Ovary (tissue), 9 donors: ENCODE data around the gene TBC1D1. TPM values are rescaled to one million over a fixed set of nuclear protein-coding genes. Genes with fewer than 3 reads are reported as not detected.
A peak's percentile ranks its signal among the peaks of the same experiment; 100 is the strongest.

Source experiments
- DNase-seq, 5 donors: peaks; one replicate each; pipeline ENCODE4 v3.0.0-alpha.2; 2019 to 2020
- H3K27ac ChIP-seq, 2 donors: fragments of 200-600 bp; one replicate each; pipeline versions ENCODE4 v1.5.1 to v1.8.0; 2019 to 2022
- H3K27me3 ChIP-seq: fragments of 200-600 bp; one replicate; pipeline ENCODE4 v1.8.0; 2022
- H3K36me3 ChIP-seq: fragments of 200-600 bp; sonication (generic); one replicate; pipeline ENCODE4 v1.5.1; 2019
- H3K4me1 ChIP-seq: one replicate; pipeline ENCODE4 v1.8.1; 2013; ENCODE audit warnings: mild to moderate bottlenecking, moderate library complexity; ENCODE audit not compliant: insufficient read depth
- H3K4me3 ChIP-seq: fragments of 200-600 bp; sonication (generic); one replicate; pipeline ENCODE4 v1.5.1; 2017
- H3K9me3 ChIP-seq, 2 donors: fragments of 200-600 bp in 1 of 2; sonication (generic) in 1 of 2; one replicate each; pipeline versions ENCODE4 v1.5.1 to v1.8.1; 2013 to 2019; ENCODE audit warnings: mild to moderate bottlenecking in 1 of 2, moderate library complexity in 1 of 2
- EP300 ChIP-seq: sonication (generic); formaldehyde crosslinking; IDR thresholded peaks from one replicate; pipeline ENCODE4 v1.6.1; 2017; ENCODE audit warnings: antibody characterized with exemption
- POLR2A ChIP-seq: fragments of 450-650 bp; IDR thresholded peaks from one replicate; pipeline ENCODE4 v1.6.1; 2017; ENCODE audit warnings: antibody characterized with exemption, mild to moderate bottlenecking, moderate library complexity
- WGBS, 3 donors: extraction: QIAGEN DNeasy Blood & Tissue Kit in 1 of 3; methylation state at CpG; one replicate each; pipeline versions ENCODE4 v1.1.5 to v1.1.7; 2013 to 2017; 5-methylcytosine and 5-hydroxymethylcytosine counted together
- intact Hi-C, 4 donors: fragments of 100-400 bp; cut with DNase I; formaldehyde crosslinking; loops; one replicate each; pipeline versions ENCODE4 v1.11.0 to v1.15.1; 2022 to 2023
- polyA plus RNA-seq, 2 donors: library from polyadenylated mRNA; stranded (reverse); fragments of 200-250 nt in 1 of 2; fragments of 350-450 nt in 1 of 2; fragmentation: Illumina TruSeq in 1 of 2; extraction: RNeasy Lipid Tissue Mini Kit (QIAGEN cat#74804) in 1 of 2; gene quantifications; one replicate each; pipeline ENCODE4 v1.2.3, GENCODE V29; 2013 to 2014
- total RNA-seq, 7 donors: library from RNA; depleted of rRNA in 2 of 7; stranded (reverse); fragments of >200 nt in 2 of 7; fragmentation: NEBNext Ultra II Directional in 3 of 7; extraction: Animal tissue kit (Norgen Biotek cat#: 25700) in 3 of 7; gene quantifications; one replicate each; pipeline versions ENCODE4 v1.1.0 to v1.2.4, GENCODE V29; 2016 to 2023
- TF ChIP-seq, protein P1 (sequence below), 3 donors: fragments of 450-650 bp in 2 of 3; fragments of 200-600 bp in 1 of 3; IDR thresholded peaks; one replicate each; pipeline versions ENCODE4 v1.5.1 to v1.8.0; 2016 to 2022; ENCODE audit warnings: antibody characterized with exemption in 3 of 3, mild to moderate bottlenecking in 1 of 3
- donor health status: DM: no; HTN: no; CAD: no; lungs with moderate emphysema.
- donor health status: DM: no; HTN: no; CAD: no.
- donor health status: Bipolar disorder and iron deficiency.
- donor health status: DM: yes; HTN: yes; CAD: no.
- donor health status: DM: no; HTN: no; CAD: no.
- donor health status: DM: yes; HTN: yes; CAD: no.

The TBC1D1 gene
- total and polyA plus RNA-seq, 9 donors = 39.5 to 104 (median 63.9) TPM

DNA sequence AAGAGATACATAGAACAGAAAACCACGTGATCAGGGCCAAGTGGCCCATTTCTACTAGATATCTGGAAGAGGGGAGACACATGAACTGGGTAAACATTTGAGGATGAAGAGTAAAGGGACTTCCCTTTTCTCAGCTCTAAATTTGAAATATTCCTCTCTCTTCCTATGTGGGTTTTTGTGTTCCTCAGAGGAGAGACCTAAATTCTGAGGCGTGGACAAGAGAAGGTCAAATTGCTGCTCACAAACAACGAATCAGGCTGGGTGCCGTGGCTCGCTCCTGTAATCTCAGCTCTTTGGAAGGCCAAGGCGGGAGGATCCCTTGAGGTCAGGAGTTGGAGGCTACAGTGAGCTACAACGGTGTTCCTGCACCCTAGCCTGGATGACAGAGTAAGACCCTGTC, 285.3 kb downstream of the TBC1D1 start:
- H3K4me1 ChIP-seq = peaks cover 4% of the 10 kb centered on the region
- no peak for TF ChIP-seq EP300
- TF ChIP-seq, protein P1, sequence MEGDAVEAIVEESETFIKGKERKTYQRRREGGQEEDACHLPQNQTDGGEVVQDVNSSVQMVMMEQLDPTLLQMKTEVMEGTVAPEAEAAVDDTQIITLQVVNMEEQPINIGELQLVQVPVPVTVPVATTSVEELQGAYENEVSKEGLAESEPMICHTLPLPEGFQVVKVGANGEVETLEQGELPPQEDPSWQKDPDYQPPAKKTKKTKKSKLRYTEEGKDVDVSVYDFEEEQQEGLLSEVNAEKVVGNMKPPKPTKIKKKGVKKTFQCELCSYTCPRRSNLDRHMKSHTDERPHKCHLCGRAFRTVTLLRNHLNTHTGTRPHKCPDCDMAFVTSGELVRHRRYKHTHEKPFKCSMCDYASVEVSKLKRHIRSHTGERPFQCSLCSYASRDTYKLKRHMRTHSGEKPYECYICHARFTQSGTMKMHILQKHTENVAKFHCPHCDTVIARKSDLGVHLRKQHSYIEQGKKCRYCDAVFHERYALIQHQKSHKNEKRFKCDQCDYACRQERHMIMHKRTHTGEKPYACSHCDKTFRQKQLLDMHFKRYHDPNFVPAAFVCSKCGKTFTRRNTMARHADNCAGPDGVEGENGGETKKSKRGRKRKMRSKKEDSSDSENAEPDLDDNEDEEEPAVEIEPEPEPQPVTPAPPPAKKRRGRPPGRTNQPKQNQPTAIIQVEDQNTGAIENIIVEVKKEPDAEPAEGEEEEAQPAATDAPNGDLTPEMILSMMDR (IDR thresholded peaks at IDR 0.05) = no peak
- TF ChIP-seq POLR2A = no peak
- intact Hi-C loops = loop anchor here (5.0 to 10.0 kb wide), 7 partner anchors 109 to 559 kb away; no protein-coding TSS in a partner anchor
- WGBS, 3 donors = 89 to 93% (median 92%) methylated on average over 7 of the region's 7 CpGs
- H3K4me3 ChIP-seq = no peak overlapping the region
- no peak for DNase-seq
- H3K27me3 ChIP-seq = no peaks in the 10 kb centered on the region
- no peaks in the 10 kb centered on the region for H3K36me3 ChIP-seq
- no peak overlapping the region for H3K27ac ChIP-seq
- no peaks in the 10 kb centered on the region for H3K9me3 ChIP-seq

DNA sequence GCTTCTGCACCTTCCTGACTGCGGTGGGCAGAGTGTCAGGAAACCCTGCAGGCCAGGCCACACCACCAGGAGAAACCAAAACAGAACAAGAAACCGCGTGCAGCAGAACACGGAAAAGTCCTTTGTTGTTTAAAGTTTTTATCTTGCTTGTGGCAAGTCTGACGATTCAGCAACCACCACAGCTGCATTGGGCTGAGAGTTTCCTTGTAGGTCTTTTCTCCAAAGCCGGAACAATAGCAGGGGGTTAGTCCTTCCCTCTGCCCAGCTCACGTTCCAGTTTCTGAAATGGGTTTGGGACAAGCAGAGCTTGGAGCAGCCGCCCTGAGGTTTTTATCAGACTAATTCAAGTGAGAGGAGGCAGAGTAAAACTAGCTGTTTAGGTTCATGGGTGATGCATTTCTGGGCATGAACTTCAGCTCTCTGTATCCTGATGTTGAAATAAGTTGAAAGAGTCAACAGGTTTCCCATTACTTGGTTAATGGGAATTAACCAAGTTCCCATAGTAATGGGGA, 286.2 kb downstream of the TBC1D1 start:
- DNase-seq = peak; percentile 28 to 52 (median 32)
- peak overlapping the region in 1 of 2 donors; percentile 49 for H3K27ac ChIP-seq
- H3K27me3 ChIP-seq = no peaks in the 10 kb centered on the region
- intact Hi-C loops = loop anchor here (5.0 to 10.0 kb wide), 7 partner anchors 110 to 558 kb away; no protein-coding TSS in a partner anchor
- WGBS, 3 donors = 6 to 24% (median 7%) methylated on average over 8 of the region's 8 CpGs
- no peaks in the 10 kb centered on the region for H3K36me3 ChIP-seq
- H3K4me3 ChIP-seq = no peak overlapping the region
- TF ChIP-seq EP300 = no peak
- TF ChIP-seq, protein P1 (IDR thresholded peaks at IDR 0.05) = no peak
- H3K4me1 ChIP-seq = peaks cover 4% of the 10 kb centered on the region
- no peaks in the 10 kb centered on the region for H3K9me3 ChIP-seq

DNA sequence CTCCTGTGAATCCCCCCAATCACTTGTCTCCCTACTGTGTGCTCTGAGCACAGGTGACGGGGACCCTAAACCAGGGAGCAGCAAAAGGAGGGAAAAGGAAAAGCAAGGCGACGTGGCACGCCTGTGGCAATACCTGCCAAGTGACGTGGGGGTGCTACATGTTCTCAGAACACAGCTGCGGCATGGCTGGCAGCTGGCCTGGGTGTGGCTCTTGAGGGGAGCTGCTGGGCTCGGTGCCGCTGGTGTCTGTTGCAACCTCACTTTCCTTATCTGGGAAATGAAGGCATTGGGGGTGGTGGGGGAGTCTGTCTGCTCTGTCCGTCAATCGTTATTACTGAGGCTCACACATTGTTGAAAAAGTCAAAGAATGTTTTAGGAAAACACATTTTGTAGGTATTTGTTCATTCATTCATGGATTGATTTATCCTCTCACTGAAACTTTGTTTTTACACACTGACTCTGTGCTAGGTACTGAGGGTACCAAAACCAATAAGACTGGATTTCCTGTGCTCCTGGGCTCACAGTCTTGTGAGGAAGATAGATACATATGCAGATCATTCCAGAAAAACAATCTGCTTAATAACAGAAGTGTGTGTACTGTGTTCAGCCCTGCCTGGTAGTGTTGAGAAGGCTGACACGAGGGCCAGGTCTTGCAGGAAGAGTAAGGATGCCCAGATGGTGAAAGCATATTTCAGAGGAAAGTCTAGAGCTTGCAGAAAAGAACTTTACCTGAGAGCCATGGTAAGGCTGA, 286.9 kb downstream of the TBC1D1 start:
- WGBS, 3 donors = 52 to 59% (median 57%) methylated on average over 11 of the region's 11 CpGs
- H3K4me3 ChIP-seq = no peak overlapping the region

DNA sequence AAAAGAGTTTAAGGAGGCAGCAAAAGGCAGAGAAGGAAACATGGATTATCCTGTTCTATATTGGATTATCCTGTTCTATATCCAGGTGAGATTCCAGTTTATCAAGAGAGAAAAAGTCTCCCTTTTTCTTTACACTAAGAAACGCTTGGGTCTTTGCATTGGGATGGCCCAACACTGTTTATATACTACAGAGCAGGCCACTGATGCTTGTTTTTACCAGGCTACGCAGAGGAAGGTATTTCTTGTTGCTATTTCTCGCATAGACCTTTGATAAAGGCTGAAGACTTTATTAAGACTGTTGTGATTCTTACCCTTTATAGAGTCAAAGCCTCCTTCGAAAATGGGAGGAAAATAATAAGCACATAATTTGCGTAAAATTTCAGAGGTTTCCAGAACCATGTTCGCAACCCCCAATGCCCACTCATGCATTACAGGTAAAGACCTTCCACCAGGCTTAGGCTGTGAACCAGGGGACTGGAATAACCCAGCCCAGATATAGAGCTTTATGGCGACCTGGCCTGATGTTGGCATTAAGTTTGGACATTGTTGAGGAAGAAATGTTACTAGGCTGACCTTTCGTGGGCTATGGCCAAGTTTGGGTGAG, 287.6 kb downstream of the TBC1D1 start:
- intact Hi-C loops = loop anchor here (2.0 to 10.0 kb wide), 8 partner anchors 111 to 556 kb away; no protein-coding TSS in a partner anchor
- no peak overlapping the region for H3K27ac ChIP-seq
- H3K36me3 ChIP-seq = no peaks in the 10 kb centered on the region
- no peaks in the 10 kb centered on the region for H3K27me3 ChIP-seq
- no peak for DNase-seq
- no peak overlapping the region for H3K4me3 ChIP-seq
- no peaks in the 10 kb centered on the region for H3K9me3 ChIP-seq
- no peak for TF ChIP-seq POLR2A
- TF ChIP-seq, protein P1 (IDR thresholded peaks at IDR 0.05) = no peak
- no peak for TF ChIP-seq EP300
- WGBS, 3 donors = 66 to 68% (median 66%) methylated on average over 8 of the region's 8 CpGs
- peaks cover 4% of the 10 kb centered on the region for H3K4me1 ChIP-seq

More for the DNA sequence above, 286.9 kb downstream of the TBC1D1 start:
- H3K27ac ChIP-seq = peak overlapping the region in 1 of 2 donors; percentile 49
- no peaks in the 10 kb centered on the region for H3K27me3 ChIP-seq
- TF ChIP-seq, protein P1 (IDR thresholded peaks at IDR 0.05) = no peak
- TF ChIP-seq EP300 (no peak), POLR2A (no peak)
- intact Hi-C loops = loop anchor here (2.0 to 10.0 kb wide), 8 partner anchors 111 to 557 kb away; no protein-coding TSS in a partner anchor
- no peaks in the 10 kb centered on the region for H3K9me3 ChIP-seq
- H3K4me1 ChIP-seq = peaks cover 4% of the 10 kb centered on the region
- no peaks in the 10 kb centered on the region for H3K36me3 ChIP-seq
- peak; percentile 55 to 81 (median 62) for DNase-seq
